NCI-H526 (cell line): Measurements from ENCODE around the gene SPINT1.
A peak's percentile ranks its signal among the peaks of the same experiment; 100 is the strongest.

Experiments
- DNase-seq, 2 experiments: peaks; one replicate each; lab custom pipeline; 2025; lab: John Stamatoyannopoulos, UW

SPINT1 gene

GRCh38 chr15:40828447-40829036 lies 15.3 kb upstream of the SPINT1 start, which contains the start of gene PPP1R14D:
Gene PPP1R14D (minus strand): TSS chr15:40828708. CDS start chr15:40828641, 67 bp downstream.
- peak in 1 of 2 experiments; percentile 44 for DNase-seq

- peak; percentile 71 to 88 for DNase-seq
These were observed 14.7 kb upstream of the SPINT1 start for GRCh38 chr15:40829115-40829514.

GRCh38 chr15:40830884-40831283 lies 13.0 kb upstream of the SPINT1 start:
- no peak for DNase-seq

- no peak for DNase-seq
These were observed 12.0 kb upstream of the SPINT1 start for GRCh38 chr15:40831861-40832260.

DNA sequence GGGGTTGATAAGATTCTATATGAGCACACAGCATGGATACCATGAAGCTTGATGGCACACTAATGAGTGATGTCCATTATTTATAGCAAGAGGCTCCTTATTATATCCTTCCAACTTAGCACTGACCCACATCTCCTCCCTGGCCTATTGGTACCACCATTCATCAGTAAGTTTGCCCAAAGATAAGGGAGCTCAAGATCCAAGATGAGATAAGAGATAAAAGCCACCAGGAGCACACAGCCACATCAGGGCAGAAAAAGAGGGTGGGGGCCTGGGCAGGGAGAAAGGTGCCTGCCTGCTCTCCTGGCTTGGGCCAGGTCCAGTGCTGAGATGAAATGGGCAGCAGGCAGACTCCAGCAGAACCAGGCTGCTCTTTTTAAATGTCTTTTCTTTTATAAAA lies 10.9 kb upstream of the SPINT1 start:
- DNase-seq: no peak

- no peak for DNase-seq
These were observed 7.8 kb upstream of the SPINT1 start for GRCh38 chr15:40836020-40836419.

DNA sequence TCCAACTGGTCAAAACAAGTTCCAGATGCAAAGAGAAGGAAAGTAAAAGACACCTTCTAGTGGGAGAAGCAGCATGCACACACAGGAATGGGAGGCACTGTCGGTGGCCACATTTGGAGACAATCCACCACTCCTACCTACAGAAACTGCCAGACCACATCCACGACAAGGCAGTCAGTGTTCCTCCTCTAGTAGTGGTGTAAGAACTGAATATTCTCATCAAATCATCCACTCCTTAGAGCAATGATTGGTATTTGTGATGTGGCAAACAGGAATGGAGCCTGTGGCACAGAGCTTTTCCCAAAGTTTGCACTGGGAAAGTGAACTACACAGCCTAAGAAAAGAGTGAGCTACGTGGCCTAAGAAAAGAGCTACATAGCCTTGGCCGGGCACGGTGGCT lies 5.1 kb upstream of the SPINT1 start:
- DNase-seq: no peak

DNA sequence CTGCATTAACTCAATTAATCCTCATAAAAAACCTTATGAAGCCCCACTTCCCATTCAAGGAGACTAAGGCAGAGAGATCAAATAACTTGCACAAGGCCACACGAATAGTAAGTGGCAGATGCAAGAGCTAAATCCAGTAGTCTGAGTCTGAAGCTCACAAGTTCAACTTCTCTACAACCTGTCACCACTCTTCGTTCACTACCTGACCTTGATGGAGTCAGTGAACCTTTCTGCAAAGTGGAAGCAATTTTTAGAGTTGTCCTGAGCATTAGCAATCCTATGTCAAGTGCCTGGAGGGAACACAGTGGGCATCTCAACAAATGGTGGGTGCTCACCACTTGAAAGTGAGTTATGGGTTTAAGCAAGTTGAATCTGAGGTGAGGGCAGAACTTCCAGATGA lies 2.1 kb upstream of the SPINT1 start:
- DNase-seq: no peak

GRCh38 chr15:40843261-40843884 lies 475 bp upstream of the SPINT1 start:
- DNase-seq: peak; percentile 32 to 81

DNA sequence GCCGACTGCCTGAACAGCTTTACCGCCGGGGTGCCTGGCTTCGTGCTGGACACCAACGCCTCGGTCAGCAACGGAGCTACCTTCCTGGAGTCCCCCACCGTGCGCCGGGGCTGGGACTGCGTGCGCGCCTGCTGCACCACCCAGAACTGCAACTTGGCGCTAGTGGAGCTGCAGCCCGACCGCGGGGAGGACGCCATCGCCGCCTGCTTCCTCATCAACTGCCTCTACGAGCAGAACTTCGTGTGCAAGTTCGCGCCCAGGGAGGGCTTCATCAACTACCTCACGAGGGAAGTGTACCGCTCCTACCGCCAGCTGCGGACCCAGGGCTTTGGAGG lies 815 bp downstream of the SPINT1 start:
- peak; percentile 4 to 73 for DNase-seq

- DNase-seq: peak in 1 of 2 experiments; percentile 21
These were observed 1.2 kb downstream of the SPINT1 start for GRCh38 chr15:40845036-40845435.

DNA sequence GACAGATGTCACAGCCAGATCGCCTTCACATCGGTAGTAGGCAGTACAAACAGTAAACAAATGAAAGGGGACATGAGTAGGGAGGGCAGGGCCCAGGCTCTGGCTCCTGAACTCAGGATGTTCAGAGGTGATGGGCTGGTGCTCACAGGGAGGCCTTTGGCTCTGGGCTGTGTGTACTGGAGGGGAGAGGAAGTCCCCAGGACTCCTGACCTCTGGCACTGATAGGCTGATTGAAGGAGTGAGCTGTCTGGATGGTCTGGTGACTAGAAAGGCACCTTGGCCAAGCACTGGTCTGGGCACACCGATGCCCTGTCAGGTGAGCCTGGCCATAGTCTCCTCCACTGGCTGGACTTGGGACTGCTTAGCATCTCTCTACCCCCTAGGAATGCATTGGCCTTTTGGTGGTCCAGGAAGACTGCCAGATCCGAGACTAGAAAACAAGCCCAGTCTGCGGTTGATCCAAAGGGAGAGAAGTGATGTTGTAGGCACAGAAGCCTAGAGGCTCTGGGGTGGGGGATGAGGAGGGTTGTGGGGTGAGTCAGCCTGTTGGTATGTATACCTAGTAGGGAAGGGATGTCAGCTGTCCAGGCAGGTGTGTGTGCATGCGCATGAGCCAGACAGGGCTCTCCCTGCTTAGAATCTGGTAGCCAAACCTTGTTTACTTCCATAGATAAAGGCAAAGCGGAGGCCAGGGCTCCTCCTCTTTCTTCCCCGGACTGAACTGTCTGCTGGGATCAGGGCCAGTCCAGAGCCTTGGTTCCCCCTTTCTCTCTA lies 1.9 kb downstream of the SPINT1 start:
- DNase-seq: peak; percentile 32 to 60

DNA sequence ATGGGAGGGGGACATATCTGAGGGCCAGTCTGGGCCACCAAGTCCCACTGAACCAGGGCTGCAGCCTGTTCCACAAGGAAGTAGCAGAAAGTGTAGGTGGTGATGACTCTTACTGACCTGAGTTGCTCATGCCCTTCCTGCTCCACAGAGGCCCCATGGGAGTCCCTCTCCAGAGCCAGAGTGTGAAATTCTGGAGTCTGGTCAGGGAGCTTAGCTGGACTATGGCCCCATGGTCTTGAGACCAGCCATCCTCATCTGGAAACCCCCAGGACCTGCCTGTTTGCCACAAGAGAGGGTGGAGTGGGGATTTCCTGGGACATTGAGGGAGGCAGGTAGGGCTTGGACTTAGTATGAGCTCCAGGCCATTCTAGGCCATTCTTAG lies 3.0 kb downstream of the SPINT1 start:
- DNase-seq: no peak

DNA sequence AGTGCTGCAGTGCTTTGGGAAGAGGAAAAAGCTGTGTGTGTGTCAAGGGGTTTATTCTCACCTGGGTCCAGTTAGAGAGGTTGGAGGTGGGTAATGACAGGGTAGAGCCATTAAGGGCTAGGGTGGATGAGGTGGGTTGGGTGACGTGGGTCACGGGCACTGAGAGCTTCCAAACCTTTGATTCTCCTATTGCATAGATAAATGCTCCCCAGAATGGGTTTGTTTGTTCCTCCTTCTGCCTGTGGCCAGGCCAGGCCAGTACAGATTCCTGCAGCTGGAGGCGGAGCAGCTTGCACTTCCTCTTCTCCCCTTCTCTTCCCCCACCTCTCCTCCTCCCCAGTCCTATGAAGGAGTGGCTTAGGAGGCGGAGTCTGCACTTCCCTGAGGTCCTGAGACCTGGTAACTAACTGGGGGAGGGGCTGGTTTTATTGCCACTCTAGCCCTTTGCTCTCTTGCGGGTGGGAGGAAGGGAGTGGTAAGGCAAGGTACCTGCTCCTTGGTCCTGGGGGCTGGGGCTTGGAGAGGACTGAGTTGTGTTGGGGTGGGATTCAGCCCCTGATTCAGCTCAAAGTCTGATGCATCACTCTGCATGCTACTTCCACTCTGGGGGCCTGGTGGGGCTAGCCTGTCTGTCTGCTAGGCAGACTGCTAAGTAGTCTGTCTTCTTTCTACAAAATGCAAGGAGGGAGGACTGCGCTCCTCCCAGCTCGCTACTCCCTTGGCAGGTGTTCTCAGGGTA lies 3.5 kb downstream of the SPINT1 start:
- DNase-seq: peak; percentile 79 to 87

DNA sequence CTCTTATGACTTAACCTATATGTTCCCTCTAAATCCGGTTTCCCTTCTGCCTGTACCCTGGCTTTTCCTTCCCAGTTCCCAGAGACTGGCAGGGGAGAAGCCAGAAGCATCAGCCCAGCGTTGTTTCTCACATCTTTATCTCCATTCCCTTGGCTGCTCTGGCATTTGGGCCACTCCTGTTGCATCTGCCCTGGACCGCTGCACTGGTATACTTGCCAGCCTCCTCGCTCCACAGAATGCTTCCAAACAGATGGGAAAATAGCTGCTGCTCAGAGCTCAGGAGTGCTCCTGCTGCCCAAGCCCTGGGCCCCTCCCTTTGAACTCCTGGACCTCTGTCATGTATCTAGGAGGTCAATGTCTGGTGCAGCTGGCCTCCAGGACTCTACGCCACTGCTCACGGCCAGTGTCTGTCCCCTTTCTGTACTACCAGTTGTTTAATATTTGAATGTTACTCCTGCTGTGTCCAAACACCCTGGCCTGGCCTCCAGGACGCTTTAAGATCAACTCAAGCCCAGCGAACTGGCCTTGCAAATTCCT lies 6.8 kb downstream of the SPINT1 start:
- DNase-seq: no peak

GRCh38 chr15:40852529-40852928 lies 8.7 kb downstream of the SPINT1 start:
- peak in 1 of 2 experiments; percentile 11 for DNase-seq

DNA sequence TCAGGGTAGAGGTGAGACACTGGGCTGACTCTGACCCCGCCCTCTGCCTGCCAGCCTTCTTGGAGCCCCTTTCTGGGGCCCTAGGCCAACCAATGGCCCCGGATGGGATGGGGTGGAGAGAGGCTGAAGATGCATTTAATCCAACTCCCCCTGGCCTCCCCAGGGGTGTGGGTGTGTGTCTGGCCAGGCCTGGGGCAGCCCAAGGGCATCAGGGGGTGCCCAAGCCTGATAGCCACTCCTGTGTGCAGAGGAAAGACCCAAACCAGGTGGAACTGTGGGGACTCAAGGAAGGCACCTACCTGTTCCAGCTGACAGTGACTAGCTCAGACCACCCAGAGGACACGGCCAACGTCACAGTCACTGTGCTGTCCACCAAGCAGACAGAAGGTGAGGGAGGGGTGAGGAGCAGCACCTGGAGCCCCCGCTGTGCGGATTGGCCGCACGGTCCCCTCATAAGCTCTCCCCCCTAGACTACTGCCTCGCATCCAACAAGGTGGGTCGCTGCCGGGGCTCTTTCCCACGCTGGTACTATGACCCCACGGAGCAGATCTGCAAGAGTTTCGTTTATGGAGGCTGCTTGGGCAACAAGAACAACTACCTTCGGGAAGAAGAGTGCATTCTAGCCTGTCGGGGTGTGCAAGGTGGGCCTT lies 9.5 kb downstream of the SPINT1 start:
- DNase-seq: no peak

DNA sequence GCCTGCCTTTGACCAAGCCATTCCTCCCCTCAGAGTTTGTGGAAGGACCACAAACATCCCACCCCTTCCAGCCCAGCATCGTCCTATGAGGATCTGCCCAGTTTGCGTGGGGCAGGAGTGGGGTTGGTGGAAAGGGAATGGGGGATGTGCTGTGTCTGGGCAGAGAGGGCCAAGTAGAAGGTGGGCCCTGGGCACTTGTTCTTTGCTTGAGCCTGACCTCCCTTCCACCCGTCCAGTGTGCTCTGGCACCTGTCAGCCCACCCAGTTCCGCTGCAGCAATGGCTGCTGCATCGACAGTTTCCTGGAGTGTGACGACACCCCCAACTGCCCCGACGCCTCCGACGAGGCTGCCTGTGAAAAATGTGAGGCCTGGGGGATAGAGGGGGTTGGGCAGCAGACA lies 10.3 kb downstream of the SPINT1 start:
- no peak for DNase-seq

DNA sequence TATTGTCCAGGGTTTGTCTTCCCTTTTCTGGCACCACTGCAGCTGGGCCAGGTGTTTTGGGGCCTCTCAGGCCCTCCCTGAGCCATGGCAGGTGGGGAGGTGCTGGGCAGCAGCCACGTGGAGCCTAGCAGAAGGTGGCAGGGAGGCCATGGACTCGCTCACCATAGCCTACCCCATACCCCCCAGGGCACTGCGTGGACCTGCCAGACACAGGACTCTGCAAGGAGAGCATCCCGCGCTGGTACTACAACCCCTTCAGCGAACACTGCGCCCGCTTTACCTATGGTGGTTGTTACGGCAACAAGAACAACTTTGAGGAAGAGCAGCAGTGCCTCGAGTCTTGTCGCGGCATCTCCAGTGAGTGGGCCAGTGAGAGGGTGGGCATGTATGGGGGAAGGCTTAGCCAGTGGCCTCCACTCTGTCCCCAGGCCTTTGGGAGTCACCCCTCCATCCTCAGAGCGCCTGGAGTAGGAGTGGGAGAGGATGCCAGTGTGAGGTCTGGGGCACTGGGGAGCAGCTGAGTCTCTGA lies 11.9 kb downstream of the SPINT1 start:
- no peak for DNase-seq

DNA sequence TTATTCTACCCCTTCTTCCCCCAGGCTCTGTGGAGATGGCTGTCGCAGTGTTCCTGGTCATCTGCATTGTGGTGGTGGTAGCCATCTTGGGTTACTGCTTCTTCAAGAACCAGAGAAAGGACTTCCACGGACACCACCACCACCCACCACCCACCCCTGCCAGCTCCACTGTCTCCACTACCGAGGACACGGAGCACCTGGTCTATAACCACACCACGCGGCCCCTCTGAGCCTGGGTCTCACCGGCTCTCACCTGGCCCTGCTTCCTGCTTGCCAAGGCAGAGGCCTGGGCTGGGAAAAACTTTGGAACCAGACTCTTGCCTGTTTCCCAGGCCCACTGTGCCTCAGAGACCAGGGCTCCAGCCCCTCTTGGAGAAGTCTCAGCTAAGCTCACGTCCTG lies 12.9 kb downstream of the SPINT1 start:
- no peak for DNase-seq

- DNase-seq: peak; percentile 41 to 85
These were observed 13.9 kb downstream of the SPINT1 start for GRCh38 chr15:40857601-40858341.
